H1 (cell line): Measurements from ENCODE around the gene TTC23.
"Not testable (repeated sequence)": the region's sequence is repeated elsewhere in the genome, so short reads cannot be mapped to it uniquely, and the experiment has no call there.

Source experiments
- ATF3 ChIP-seq: IDR thresholded peaks from 2 replicates; pipeline ENCODE4 v1.6.1; 2011; ENCODE audit warnings: low read depth, mild to moderate bottlenecking, low read length; ENCODE audit not compliant: insufficient read depth
- CTCF ChIP-seq, 3 experiments: IDR thresholded peaks; 1 replicate in 2 of 3; 2 replicates in 1 of 3; pipeline versions ENCODE4 v1.5.1 to v1.6.1; 2011; ENCODE audit warnings: low read length in 3 of 3, mild to moderate bottlenecking in 3 of 3, inconsistent platforms in 2 of 3, low read depth in 1 of 3, moderate library complexity in 1 of 3; ENCODE audit not compliant: insufficient read depth in 1 of 3; ENCODE audit errors: control extremely low read depth in 1 of 3
- JUND ChIP-seq: IDR thresholded peaks from 2 replicates; pipeline ENCODE4 v1.6.1; 2011; ENCODE audit warnings: mild to moderate bottlenecking, improper control_type of control experiment, low read length
- POLR2A ChIP-seq, 2 experiments: IDR thresholded peaks; 1 replicate in 1 of 2; 2 replicates in 1 of 2; pipeline ENCODE4 v1.6.1; 2011; ENCODE audit warnings: low read depth in 2 of 2, low read length in 2 of 2, mild to moderate bottlenecking in 2 of 2; ENCODE audit errors: control extremely low read depth in 1 of 2
- POLR2AphosphoS5 ChIP-seq: IDR thresholded peaks from 2 replicates; pipeline ENCODE4 v1.6.1; 2011; ENCODE audit warnings: low read depth, low read length
- RFX5 ChIP-seq: IDR thresholded peaks from 2 replicates; pipeline ENCODE4 v1.6.1; 2011; ENCODE audit warnings: low read depth, low read length, improper control_type of control experiment, borderline replicate concordance
- SRF ChIP-seq: IDR thresholded peaks from 2 replicates; pipeline ENCODE4 v1.6.1; 2011; ENCODE audit warnings: mild to moderate bottlenecking, low read depth, low read length, moderate library complexity

DNA sequence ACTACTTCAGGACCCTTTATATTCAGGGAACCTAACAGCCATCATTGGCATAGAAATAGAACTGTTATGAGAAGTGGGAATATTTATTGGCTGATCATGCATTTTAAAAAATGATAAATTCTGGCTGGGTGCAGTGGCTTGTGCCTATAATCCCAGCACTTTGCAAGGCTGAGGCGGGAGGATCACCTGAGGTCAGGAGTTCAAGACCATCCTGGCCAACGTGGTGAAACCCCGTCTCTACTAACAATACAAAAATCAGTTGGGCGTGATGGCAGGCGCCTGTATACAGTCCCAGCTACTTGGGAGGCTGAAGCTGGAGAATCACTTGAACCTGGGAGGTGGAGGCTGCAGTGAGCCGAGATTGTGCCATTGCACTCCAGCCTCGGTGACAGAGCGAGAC, 137.7 kb downstream of the TTC23 start:
- not testable (repeated sequence) for TF ChIP-seq CTCF (IDR thresholded peaks at IDR 0.05; ENCODE audit: control extremely low read depth in 1 of 3, insufficient read depth in 1 of 3, low read depth in 1 of 3, low read length in 3 of 3); POLR2A (IDR thresholded peaks at IDR 0.05; ENCODE audit: control extremely low read depth in 1 of 2, low read depth in 2 of 2, low read length in 2 of 2); ATF3; RFX5; JUND; SRF; POLR2AphosphoS5
